H1 (cell line): ENCODE data around the gene XRN2. TPM values are rescaled to one million over a fixed set of nuclear protein-coding genes. Genes with fewer than 3 reads are reported as not detected.

ENCODE experiments used
- CTCF ChIA-PET: fragments of 300-600 bp; sonication (Branson Sonifier 250); formaldehyde crosslinking; loops from one replicate; lab custom pipeline; 2021; ENCODE audit not compliant: partially characterized antibody; lab: Charles Lee
- POLR2A ChIA-PET: fragments of 300-600 bp; sonication (Branson Sonifier 250); formaldehyde crosslinking; loops from one replicate; lab custom pipeline; 2021; ENCODE audit warnings: inconsistent platforms; ENCODE audit not compliant: partially characterized antibody; lab: Charles Lee
- DNase-seq, 2 experiments: peaks; one replicate each; pipeline versions ENCODE4 v3.0.0 to v3.0.0-alpha.2; 2010 to 2022; ENCODE audit warnings: low spot score in 2 of 2, low read depth in 1 of 2, mixed read lengths in 1 of 2
- FAIRE-seq: peaks from 2 replicates; lab custom pipeline; 2011; peaks lifted over from hg19 to GRCh38; lab: Jason Lieb, UNC
- H2AFZ ChIP-seq: 2 replicates; pipeline ENCODE4 v1.8.1; 2012; ENCODE audit warnings: low read length, inconsistent platforms
- H2AK5ac ChIP-seq: 2 replicates; pipeline ENCODE4 v1.6.1; 2013; ENCODE audit warnings: low read depth, low read length
- H2BK120ac ChIP-seq: replicated peaks from 2 replicates; pipeline ENCODE3; 2013; ENCODE audit warnings: low read depth, low read length, inconsistent platforms
- H2BK12ac ChIP-seq: 2 replicates; pipeline ENCODE4 v1.6.1; 2013; ENCODE audit warnings: low read depth, low read length
- H2BK15ac ChIP-seq: 2 replicates; pipeline ENCODE4 v1.6.1; 2013; ENCODE audit warnings: low read length
- H2BK20ac ChIP-seq: 2 replicates; pipeline ENCODE4 v1.6.1; 2013; ENCODE audit warnings: low read length
- H2BK5ac ChIP-seq: 2 replicates; pipeline ENCODE4 v1.6.1; 2013; ENCODE audit warnings: low read depth, low read length
- H3K14ac ChIP-seq: 2 replicates; pipeline ENCODE4 v1.6.1; 2013; ENCODE audit warnings: inconsistent platforms; ENCODE audit not compliant: insufficient read length
- H3K18ac ChIP-seq: 2 replicates; pipeline ENCODE4 v1.6.1; 2013; ENCODE audit warnings: low read length; ENCODE audit errors: extremely low read depth
- H3K23ac ChIP-seq: 2 replicates; pipeline ENCODE4 v1.6.1; 2013; ENCODE audit warnings: inconsistent platforms; ENCODE audit not compliant: insufficient read length
- H3K23me2 ChIP-seq: 2 replicates; pipeline ENCODE4 v1.6.1; 2013; ENCODE audit warnings: low read depth, low read length
- H3K27ac ChIP-seq: 2 replicates; pipeline ENCODE4 v1.6.1; 2011; ENCODE audit warnings: low read depth, low read length, inconsistent platforms
- H3K27me3 ChIP-seq, 4 experiments: replicated peaks in 1 of 4; 1 replicate in 1 of 4; 2 replicates in 3 of 4; pipeline versions ENCODE4 v1.6.1 to v1.8.1; 2011 to 2013; ENCODE audit warnings: low read length in 3 of 4, mild to moderate bottlenecking in 3 of 4, inconsistent platforms in 2 of 4, mixed read lengths in 2 of 4, moderate library complexity in 1 of 4; ENCODE audit not compliant: control insufficient read depth in 3 of 4, insufficient read depth in 3 of 4; ENCODE audit errors: extremely low read depth in 1 of 4
- H3K36me3 ChIP-seq, 4 experiments: 2 replicates each; pipeline versions ENCODE4 v1.6.1 to v1.8.1; 2011 to 2013; ENCODE audit warnings: mild to moderate bottlenecking in 4 of 4, low read length in 3 of 4, moderate library complexity in 2 of 4, control low read depth in 1 of 4, inconsistent platforms in 1 of 4; ENCODE audit not compliant: insufficient read depth in 4 of 4, control insufficient read depth in 2 of 4
- H3K4ac ChIP-seq: replicated peaks from 2 replicates; pipeline ENCODE3; 2013; ENCODE audit warnings: low read length, low read depth, mixed read lengths, inconsistent platforms; ENCODE audit not compliant: insufficient read length
- H3K4me1 ChIP-seq, 4 experiments: replicated peaks in 1 of 4; 1 replicate in 1 of 4; 2 replicates in 3 of 4; pipeline versions ENCODE4 v1.6.1 to v1.8.1; 2011 to 2013; ENCODE audit warnings: low read length in 3 of 4, inconsistent platforms in 2 of 4, mixed read lengths in 1 of 4; ENCODE audit not compliant: insufficient read depth in 4 of 4, control insufficient read depth in 3 of 4
- H3K4me2 ChIP-seq, 2 experiments: 2 replicates each; pipeline versions ENCODE4 v1.6.1 to v1.8.1; 2011 to 2013; ENCODE audit warnings: low read depth in 2 of 2, low read length in 2 of 2, control low read depth in 1 of 2, inconsistent platforms in 1 of 2, mild to moderate bottlenecking in 1 of 2; ENCODE audit not compliant: insufficient read depth in 1 of 2
- H3K4me3 ChIP-seq, 4 experiments: fragments of 200-600, 300-600 bp in 1 of 4; sonication (generic), shearing (Covaris generic), sonication (Bioruptor Twin) in 1 of 4; 2 replicates each; pipeline versions ENCODE4 v1.5.1 to v1.8.1; 2011 to 2016; ENCODE audit warnings: low read length in 4 of 4, low read depth in 3 of 4, control low read depth in 2 of 4, inconsistent platforms in 2 of 4, mild to moderate bottlenecking in 2 of 4, mixed read lengths in 1 of 4, moderate library complexity in 1 of 4; ENCODE audit not compliant: insufficient read depth in 2 of 4; ENCODE audit errors: extremely low read depth in 1 of 4
- H3K56ac ChIP-seq: replicated peaks from 2 replicates; pipeline ENCODE3; 2013; ENCODE audit warnings: low read depth, mild to moderate bottlenecking, mixed read lengths, low read length, inconsistent platforms; ENCODE audit not compliant: insufficient read length
- H3K79me1 ChIP-seq: 2 replicates; pipeline ENCODE4 v1.6.1; 2013; ENCODE audit warnings: low read depth, low read length, control low read depth
- H3K79me2 ChIP-seq, 2 experiments: 2 replicates each; pipeline versions ENCODE4 v1.6.1 to v1.8.1; 2012 to 2013; ENCODE audit warnings: low read length in 2 of 2, mild to moderate bottlenecking in 2 of 2, inconsistent platforms in 1 of 2; ENCODE audit not compliant: insufficient read depth in 2 of 2, control insufficient read depth in 1 of 2
- H3K9ac ChIP-seq, 4 experiments: replicated peaks in 1 of 4; 1 replicate in 1 of 4; 2 replicates in 3 of 4; pipeline versions ENCODE4 v1.6.1 to v1.8.1; 2011 to 2013; ENCODE audit warnings: low read depth in 3 of 4, low read length in 3 of 4, control low read depth in 2 of 4, mild to moderate bottlenecking in 2 of 4, moderate library complexity in 2 of 4, inconsistent platforms in 1 of 4; ENCODE audit errors: extremely low read depth in 1 of 4
- H3K9me3 ChIP-seq, 2 experiments: 2 replicates each; pipeline versions ENCODE4 v1.6.1 to v1.8.1; 2012 to 2013; ENCODE audit warnings: mild to moderate bottlenecking in 2 of 2, moderate library complexity in 2 of 2, control low read depth in 1 of 2, inconsistent platforms in 1 of 2, low read depth in 1 of 2, low read length in 1 of 2, mixed read lengths in 1 of 2; ENCODE audit not compliant: insufficient read depth in 2 of 2
- H4K20me1 ChIP-seq, 2 experiments: replicated peaks in 1 of 2; 2 replicates each; pipeline versions ENCODE3 to v1.8.1; 2011 to 2013; ENCODE audit warnings: inconsistent platforms in 2 of 2, low read length in 2 of 2, mild to moderate bottlenecking in 1 of 2; ENCODE audit not compliant: insufficient read depth in 2 of 2, control insufficient read depth in 1 of 2
- H4K5ac ChIP-seq: 2 replicates; pipeline ENCODE4 v1.6.1; 2013; ENCODE audit warnings: low read length, low read depth, mixed read lengths, inconsistent platforms; ENCODE audit not compliant: insufficient read length
- H4K8ac ChIP-seq: 2 replicates; pipeline ENCODE4 v1.8.0; 2013; ENCODE audit warnings: mild to moderate bottlenecking, moderate library complexity, low read length, inconsistent platforms; ENCODE audit not compliant: insufficient read depth; ENCODE audit errors: extremely low read depth
- H4K91ac ChIP-seq: replicated peaks from 2 replicates; pipeline ENCODE3; 2013; ENCODE audit warnings: low read length, mixed read lengths, inconsistent platforms; ENCODE audit not compliant: insufficient read length
- EZH2 ChIP-seq: fragments of 200-600 bp; sonication (generic); IDR thresholded peaks from 2 replicates; pipeline ENCODE4 v1.7.1; 2012; ENCODE audit warnings: low read depth, mild to moderate bottlenecking, moderate library complexity, low read length, inconsistent platforms; ENCODE audit not compliant: severe bottlenecking
- KDM1A ChIP-seq: fragments of 200-600, 300-600 bp; sonication (generic); IDR thresholded peaks from 2 replicates; pipeline ENCODE4 v1.7.1; 2016; ENCODE audit warnings: mild to moderate bottlenecking, low read length, borderline replicate concordance
- SIN3A ChIP-seq, 2 experiments: IDR thresholded peaks in 1 of 2; conservative IDR thresholded peaks in 1 of 2; 2 replicates each; pipeline ENCODE4 v1.6.1; 2011 to 2012; ENCODE audit warnings: low read length in 2 of 2, improper control_type of control experiment in 1 of 2, low read depth in 1 of 2, mild to moderate bottlenecking in 1 of 2
- TAF7 ChIP-seq: optimal IDR thresholded peaks from 2 replicates; pipeline ENCODE3; 2011; ENCODE audit warnings: low read depth, mild to moderate bottlenecking, inconsistent platforms, low read length, moderate library complexity, borderline replicate concordance
- WGBS, 2 experiments: shearing (Covaris generic) in 1 of 2; methylation state at CpG; one replicate each; pipeline versions ENCODE4 v1.1.6 to v1.1.7; 2013 to 2015; ENCODE audit warnings: low lambda C conversion rate in 2 of 2, mixed read lengths in 2 of 2, inconsistent platforms in 1 of 2, low coverage in 1 of 2, missing lambda C conversion rate in 1 of 2; ENCODE audit not compliant: insufficient replicate concordance in 2 of 2, insufficient coverage in 1 of 2, insufficient read length in 1 of 2; ENCODE audit errors: extremely low coverage in 1 of 2, missing lambda C conversion rate in 1 of 2; 5-methylcytosine and 5-hydroxymethylcytosine counted together
- polyA plus RNA-seq, 7 experiments: library from polyadenylated mRNA; depleted of rRNA in 3 of 7; stranded (reverse) in 5 of 7; unstranded in 2 of 7; fragments of >200 nt in 5 of 7; fragments of 200-250 nt in 2 of 7; gene quantifications; 1 replicate in 5 of 7; 2 replicates in 1 of 7; 4 replicates in 1 of 7; pipeline versions ENCODE4 v1.2.1 to v1.2.3, GENCODE V29; 2011 to 2013; ENCODE audit warnings: missing spikeins in 2 of 7, mixed read lengths in 2 of 7
- total RNA-seq: library from RNA; stranded (reverse); fragmentation: NEBNext Ultra II Directional; extraction: Animal tissue kit (Norgen Biotek cat#: 25700); gene quantifications from 2 replicates; pipeline ENCODE4 v1.2.1, GENCODE V29; 2021

The XRN2 gene
- total and polyA plus RNA-seq, 2 of the 8 experiments (the other 6 are each of a cell fraction or from before 2014, with no cell fraction given), result 60.3 to 139 TPM

- no peak overlapping the region for H3K14ac ChIP-seq
- DNase-seq (no peak), FAIRE-seq (no peak)
- no peak overlapping the region for H2BK120ac ChIP-seq
- H4K8ac ChIP-seq, result no peak overlapping the region
- H2BK12ac ChIP-seq, result no peak overlapping the region
- H4K91ac ChIP-seq, result no peak overlapping the region
- POLR2A ChIA-PET, result no interaction called here
- no peaks in the 10 kb centered on the region for H3K9me3 ChIP-seq
- no peak overlapping the region for H4K5ac ChIP-seq
- H2BK5ac ChIP-seq, result no peak overlapping the region
- no peak overlapping the region for H3K4me2 ChIP-seq
- no peak overlapping the region for H3K4ac ChIP-seq
- H4K20me1 ChIP-seq, result peaks cover 2 to 7% of the 10 kb centered on the region in 2 experiments
- no peak overlapping the region for H3K4me3 ChIP-seq
- H3K9ac ChIP-seq, result no peak overlapping the region
- no peak overlapping the region for H3K18ac ChIP-seq
- H2BK20ac ChIP-seq, result no peak overlapping the region
- H2AFZ ChIP-seq, result no peak overlapping the region
- H2BK15ac ChIP-seq, result no peak overlapping the region
- H3K27me3 ChIP-seq, result no peaks in the 10 kb centered on the region
- WGBS, 2 experiments, result 89% methylated on average over 1 of the region's 1 CpG; no CpG with 5 or more reads in 1 of the 2 experiments
- H3K23me2 ChIP-seq, result no peaks in the 10 kb centered on the region
- no peak overlapping the region for H3K23ac ChIP-seq
- no peak overlapping the region for H3K56ac ChIP-seq
- H3K27ac ChIP-seq, result no peak overlapping the region
- no peak overlapping the region for H2AK5ac ChIP-seq
- H3K4me1 ChIP-seq, result peaks cover 0 to 4% (median 0%) of the 10 kb centered on the region in 4 experiments; a peak in 3 of 7 replicates
- H3K79me1 ChIP-seq, result no peaks in the 10 kb centered on the region
- CTCF ChIA-PET, result interaction anchor here (0.6 to 3.5 kb wide), 4 partner anchors 30 to 350 kb away, joined by 3 to 12 read pairs (median 3); no protein-coding TSS in a partner anchor
- H3K36me3 ChIP-seq, result peaks cover 5 to 83% (median 46%) of the 10 kb centered on the region in 4 experiments
- peaks cover 0 to 21% of the 10 kb centered on the region in 2 experiments; a peak in 1 of 4 replicates for H3K79me2 ChIP-seq
- TF ChIP-seq TAF7 (no peak), EZH2 (no peak), KDM1A (no peak), SIN3A (conservative IDR thresholded peaks at IDR 0.05 in 1 of 2, IDR thresholded peaks at IDR 0.05 in 1 of 2; ENCODE audit: low read depth in 1 of 2, low read length in 2 of 2) (no peak)
These were observed 41.8 kb downstream of the XRN2 start for GRCh38 chr20:21344961-21345360.
